Fibroblast of pulmonary artery (primary cell): ENCODE results near the gene KIAA2012.

Experiments used
- DNase-seq: peaks from one replicate; pipeline ENCODE4 v3.0.0-alpha.2; 2010; ENCODE audit warnings: low read depth
- H3K4me3 ChIP-seq: replicated peaks from 2 replicates; pipeline ENCODE4 v1.5.1; 2011; ENCODE audit warnings: low read depth, mild to moderate bottlenecking, control low read depth, low read length, moderate library complexity
- CTCF ChIP-seq: IDR thresholded peaks from 2 replicates; pipeline ENCODE4 v1.5.1; 2011; ENCODE audit warnings: mild to moderate bottlenecking, control low read depth, low read length, inconsistent platforms; ENCODE audit errors: missing control alignments

The KIAA2012 gene

GRCh38 chr2:202147775-202148174 is 74.7 kb downstream of the KIAA2012 start:
- TF ChIP-seq CTCF: no peak
- H3K4me3 ChIP-seq: no peak overlapping the region
- peak; percentile 31 for DNase-seq

- no peak for DNase-seq
- no peak for TF ChIP-seq CTCF
- H3K4me3 ChIP-seq: no peak overlapping the region
Measured at GRCh38 chr2:202148515-202149154, 75.6 kb downstream of the KIAA2012 start.

GRCh38 chr2:202149155-202149762 is 76.2 kb downstream of the KIAA2012 start:
- TF ChIP-seq CTCF: no peak

GRCh38 chr2:202149936-202150335 is 76.9 kb downstream of the KIAA2012 start:
- no peak for TF ChIP-seq CTCF
- DNase-seq: peak; percentile 35
- H3K4me3 ChIP-seq: no peak overlapping the region

More at GRCh38 chr2:202149155-202149762, 76.2 kb downstream of the KIAA2012 start:
- peak; percentile 74 for DNase-seq
- H3K4me3 ChIP-seq: no peak overlapping the region

GRCh38 chr2:202152104-202152715 is 79.2 kb downstream of the KIAA2012 start:
- TF ChIP-seq CTCF: no peak
- no peak overlapping the region for H3K4me3 ChIP-seq
- no peak for DNase-seq

GRCh38 chr2:202154613-202155012 is 81.6 kb downstream of the KIAA2012 start:
- no peak overlapping the region for H3K4me3 ChIP-seq
- TF ChIP-seq CTCF: no peak
- DNase-seq: no peak
